Neutrophil (primary cell): ENCODE data around the gene CRTAC1.

Experiments used
- H3K27ac ChIP-seq: fragments of 200-600 bp; sonication (generic); 2 replicates; pipeline ENCODE4 v1.5.1; 2016; ENCODE audit warnings: mild to moderate bottlenecking, moderate library complexity
- H3K27me3 ChIP-seq: fragments of 200-600 bp; sonication (generic); 2 replicates; pipeline ENCODE4 v1.6.0; 2016; ENCODE audit warnings: mild to moderate bottlenecking
- H3K36me3 ChIP-seq: fragments of 200-600 bp; sonication (generic); 2 replicates; pipeline ENCODE4 v1.5.1; 2017
- H3K4me1 ChIP-seq, 2 experiments: fragments of 200-600 bp in 1 of 2; sonication (generic) in 1 of 2; 1 replicate in 1 of 2; 2 replicates in 1 of 2; pipeline versions ENCODE4 v1.5.1 to v1.6.1; 2013 to 2016; ENCODE audit warnings: low read depth in 1 of 2, low read length in 1 of 2, mild to moderate bottlenecking in 1 of 2, moderate library complexity in 1 of 2; ENCODE audit not compliant: control insufficient read depth in 1 of 2, insufficient read depth in 1 of 2
- H3K4me3 ChIP-seq, 2 experiments: fragments of 200-600 bp in 1 of 2; sonication (generic) in 1 of 2; 1 replicate in 1 of 2; 2 replicates in 1 of 2; pipeline ENCODE4 v1.5.1; 2013 to 2016; ENCODE audit warnings: low read depth in 1 of 2, low read length in 1 of 2, mild to moderate bottlenecking in 1 of 2, moderate library complexity in 1 of 2
- H3K9me3 ChIP-seq: fragments of 200-600 bp; sonication (generic); 2 replicates; pipeline ENCODE4 v1.5.1; 2016
- TF ChIP-seq, protein P1 (sequence below): fragments of 200-600 bp; sonication (generic); IDR thresholded peaks from 2 replicates; pipeline ENCODE4 v1.5.1; 2016; ENCODE audit warnings: antibody characterized with exemption

CRTAC1 gene

DNA sequence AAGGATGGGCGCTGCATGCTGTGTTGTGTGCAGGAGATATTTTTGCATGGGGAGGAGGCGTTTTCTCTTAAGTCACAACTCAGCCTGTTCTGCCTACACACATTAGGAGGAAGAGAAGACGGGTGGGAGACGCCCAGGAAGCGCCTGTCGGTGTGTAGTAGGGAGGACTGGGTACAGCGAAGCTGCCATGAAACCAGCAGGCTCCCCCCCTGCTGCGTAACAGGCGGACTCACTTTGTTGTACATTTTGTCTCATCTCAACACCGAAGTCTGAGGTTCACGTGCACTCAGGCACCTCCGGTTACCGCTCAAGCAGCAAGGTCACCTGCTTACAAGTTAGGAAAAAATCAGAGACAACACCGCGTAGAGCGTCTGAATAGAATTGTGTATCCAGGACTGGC is 56.3 kb downstream of the CRTAC1 start:
- H3K4me3 ChIP-seq = no peak overlapping the region
- peaks cover 97% of the 10 kb centered on the region for H3K27me3 ChIP-seq

DNA sequence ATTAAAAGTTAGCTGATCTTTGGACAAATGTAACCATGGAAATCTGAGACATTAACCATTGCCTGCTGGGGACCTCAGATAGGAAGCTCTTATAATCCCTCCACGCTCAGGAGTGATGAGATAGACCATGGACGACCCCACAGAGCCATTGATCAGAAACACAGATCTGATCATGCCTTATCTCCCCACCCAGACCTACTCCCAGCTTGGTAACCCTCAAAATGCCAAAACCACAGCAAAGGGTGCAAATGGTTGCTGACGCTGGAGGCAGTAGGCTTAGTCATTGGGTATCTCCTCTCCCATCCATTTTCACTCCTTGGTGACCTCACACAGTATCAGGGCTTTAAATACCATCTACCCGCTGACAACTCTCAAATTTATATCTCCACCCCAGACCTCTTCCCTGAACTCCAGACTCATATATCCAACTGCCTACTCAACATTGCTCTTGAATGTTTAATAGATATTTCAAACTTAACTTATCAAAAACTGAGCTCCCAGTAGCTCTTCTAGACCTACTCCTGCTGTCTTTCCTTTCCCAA is 60.8 kb downstream of the CRTAC1 start:
- H3K4me3 ChIP-seq = no peak overlapping the region

More for the DNA sequence above, 56.3 kb downstream of the CRTAC1 start:
- no peaks in the 10 kb centered on the region for H3K4me1 ChIP-seq
- H3K36me3 ChIP-seq = no peaks in the 10 kb centered on the region
- no peaks in the 10 kb centered on the region for H3K9me3 ChIP-seq
- H3K27ac ChIP-seq = no peak overlapping the region
- TF ChIP-seq, protein P1, sequence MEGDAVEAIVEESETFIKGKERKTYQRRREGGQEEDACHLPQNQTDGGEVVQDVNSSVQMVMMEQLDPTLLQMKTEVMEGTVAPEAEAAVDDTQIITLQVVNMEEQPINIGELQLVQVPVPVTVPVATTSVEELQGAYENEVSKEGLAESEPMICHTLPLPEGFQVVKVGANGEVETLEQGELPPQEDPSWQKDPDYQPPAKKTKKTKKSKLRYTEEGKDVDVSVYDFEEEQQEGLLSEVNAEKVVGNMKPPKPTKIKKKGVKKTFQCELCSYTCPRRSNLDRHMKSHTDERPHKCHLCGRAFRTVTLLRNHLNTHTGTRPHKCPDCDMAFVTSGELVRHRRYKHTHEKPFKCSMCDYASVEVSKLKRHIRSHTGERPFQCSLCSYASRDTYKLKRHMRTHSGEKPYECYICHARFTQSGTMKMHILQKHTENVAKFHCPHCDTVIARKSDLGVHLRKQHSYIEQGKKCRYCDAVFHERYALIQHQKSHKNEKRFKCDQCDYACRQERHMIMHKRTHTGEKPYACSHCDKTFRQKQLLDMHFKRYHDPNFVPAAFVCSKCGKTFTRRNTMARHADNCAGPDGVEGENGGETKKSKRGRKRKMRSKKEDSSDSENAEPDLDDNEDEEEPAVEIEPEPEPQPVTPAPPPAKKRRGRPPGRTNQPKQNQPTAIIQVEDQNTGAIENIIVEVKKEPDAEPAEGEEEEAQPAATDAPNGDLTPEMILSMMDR = no peak

DNA sequence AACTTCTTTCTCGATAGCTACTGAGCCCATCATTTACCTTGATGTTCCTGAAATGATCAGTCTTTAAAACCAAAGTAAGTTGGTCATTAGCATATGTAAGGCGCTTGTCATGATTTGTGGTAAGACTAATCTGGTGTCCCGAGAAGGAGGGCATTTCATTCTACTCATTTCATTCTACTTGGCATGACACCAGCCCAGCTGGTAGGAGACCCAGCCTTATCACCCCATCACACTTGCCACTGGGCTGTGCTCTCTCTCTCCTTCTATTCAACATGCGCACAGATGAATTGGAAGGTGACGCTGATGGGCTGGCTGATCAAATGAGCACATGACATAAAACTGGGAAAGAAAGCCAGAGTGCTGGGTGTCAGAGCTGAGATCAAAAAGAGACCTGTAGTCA is 65.7 kb downstream of the CRTAC1 start:
- H3K4me1 ChIP-seq = no peaks in the 10 kb centered on the region
- no peaks in the 10 kb centered on the region for H3K9me3 ChIP-seq
- H3K36me3 ChIP-seq = no peaks in the 10 kb centered on the region
- no peak overlapping the region for H3K4me3 ChIP-seq
- TF ChIP-seq, protein P1 = no peak
- peaks cover 75% of the 10 kb centered on the region for H3K27me3 ChIP-seq
- no peak overlapping the region for H3K27ac ChIP-seq

More for the DNA sequence above, 60.8 kb downstream of the CRTAC1 start:
- peaks cover 86% of the 10 kb centered on the region for H3K27me3 ChIP-seq
- H3K36me3 ChIP-seq = no peaks in the 10 kb centered on the region
- no peaks in the 10 kb centered on the region for H3K9me3 ChIP-seq
- TF ChIP-seq, protein P1 = no peak
- no peak overlapping the region for H3K27ac ChIP-seq
- H3K4me1 ChIP-seq = no peaks in the 10 kb centered on the region

DNA sequence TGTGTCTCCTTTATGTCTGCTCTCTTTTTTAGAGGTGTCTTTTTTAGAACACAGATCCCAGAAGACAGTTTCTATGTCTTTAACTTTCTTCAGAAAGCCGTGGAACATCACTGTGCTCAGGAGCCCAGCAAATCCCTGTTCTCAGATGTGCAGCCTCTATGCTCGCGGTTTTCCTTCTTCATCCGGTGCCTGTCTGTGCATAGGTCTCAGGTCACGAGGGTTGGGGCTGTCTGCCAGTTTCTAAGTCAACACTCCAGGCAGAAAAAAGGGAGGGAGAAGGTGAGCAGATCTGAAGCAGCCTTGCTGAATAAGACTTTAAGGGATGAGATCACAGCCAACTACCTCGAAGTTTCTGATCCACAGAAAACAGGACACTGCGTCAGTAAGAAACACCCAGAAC is 68.5 kb downstream of the CRTAC1 start:
- H3K9me3 ChIP-seq = no peaks in the 10 kb centered on the region
- H3K36me3 ChIP-seq = no peaks in the 10 kb centered on the region
- TF ChIP-seq, protein P1 = no peak
- H3K4me1 ChIP-seq = no peaks in the 10 kb centered on the region
- peaks cover 67% of the 10 kb centered on the region for H3K27me3 ChIP-seq
- H3K27ac ChIP-seq = no peak overlapping the region
- H3K4me3 ChIP-seq = no peak overlapping the region

DNA sequence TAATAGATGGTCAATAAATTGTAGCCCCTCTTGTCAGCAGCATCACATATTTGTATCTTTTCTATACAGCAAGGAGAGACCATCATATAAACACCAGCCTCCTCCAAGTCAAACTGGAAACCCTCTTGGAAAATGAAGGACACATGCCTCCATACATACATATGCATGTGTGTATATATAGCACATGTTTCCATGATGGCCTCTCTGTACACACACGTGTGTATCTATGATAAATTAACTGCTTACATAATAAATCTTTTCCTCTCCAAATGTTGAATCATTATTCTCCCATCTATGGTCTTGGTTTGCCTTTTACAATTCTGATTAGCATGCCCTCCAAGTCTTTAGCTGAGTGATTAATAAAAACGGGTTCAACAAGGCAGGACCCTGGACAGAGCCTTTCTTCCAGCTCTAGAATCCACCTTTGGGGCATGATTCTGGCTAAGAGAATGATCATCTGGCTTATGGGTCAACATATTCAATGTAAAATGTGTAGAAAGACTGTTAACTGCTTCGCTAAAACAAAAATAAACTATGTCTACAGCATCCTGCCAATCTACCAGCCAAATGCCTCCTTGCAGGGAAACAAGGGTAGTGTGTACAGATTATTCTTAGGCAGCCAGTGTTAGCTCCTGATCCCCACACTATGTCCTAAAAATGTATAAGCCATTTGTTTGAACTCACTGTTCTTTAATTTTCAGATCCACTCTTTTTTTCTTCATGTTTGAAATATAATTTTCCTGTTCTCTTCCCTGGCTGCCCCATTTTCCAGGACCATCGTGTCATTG is 70.0 kb downstream of the CRTAC1 start:
- TF ChIP-seq, protein P1 = no peak
- Histone ChIP-seq H3K27ac (no peak overlapping the region), H3K4me3 (no peak overlapping the region), H3K36me3 (no peaks in the 10 kb centered on the region), H3K27me3 (peaks cover 58% of the 10 kb centered on the region), H3K9me3 (no peaks in the 10 kb centered on the region), H3K4me1 (no peaks in the 10 kb centered on the region)
